Erythroblast (primary cell): ENCODE measurements around the gene DALRD3.

Source experiments
- GATA1 ChIP-seq: IDR thresholded peaks from 2 replicates; pipeline ENCODE4 v1.6.1; 2011; ENCODE audit warnings: low read depth, mild to moderate bottlenecking, control low read depth, low read length, moderate library complexity
- POLR2A ChIP-seq: IDR thresholded peaks from 2 replicates; pipeline ENCODE4 v1.6.1; 2011; ENCODE audit warnings: mild to moderate bottlenecking, low read length

GRCh38 chr3:48989796-48990635 is 28.4 kb downstream of the DALRD3 start, which contains the start of gene P4HTM:
- TF ChIP-seq POLR2A (peak; percentile 89), GATA1 (no peak)
